Peyer's patch (tissue), 4 donors: ENCODE measurements around the gene NETO2.

ENCODE experiments used
- CTCF ChIP-seq, 6 experiments: fragments of 450-650 bp in 4 of 6; fragments of 200-600 bp in 2 of 6; sonication (generic) in 1 of 6; IDR thresholded peaks; one replicate each; pipeline ENCODE4 v1.5.1; 2017 to 2019; ENCODE audit warnings: antibody characterized with exemption in 6 of 6, mild to moderate bottlenecking in 3 of 6, moderate library complexity in 1 of 6
- POLR2A ChIP-seq, 2 donors: fragments of 450-650 bp; IDR thresholded peaks; one replicate each; pipeline ENCODE4 v1.5.1; 2017; ENCODE audit warnings: antibody characterized with exemption in 2 of 2, mild to moderate bottlenecking in 2 of 2, moderate library complexity in 2 of 2

- no peak for TF ChIP-seq CTCF (IDR thresholded peaks at IDR 0.05)
- no peak for TF ChIP-seq POLR2A (IDR thresholded peaks at IDR 0.05)
These were observed 106.4 kb downstream of the NETO2 start for GRCh38 chr16:47037396-47037745.
